Choroid plexus epithelial cell (primary cell): ENCODE results near the gene ALG14.
A peak's percentile ranks its signal among the peaks of the same experiment; 100 is the strongest.
"Not testable (repeated sequence)": the region's sequence is repeated elsewhere in the genome, so short reads cannot be mapped to it uniquely, and the experiment has no call there.

Experiments used
- DNase-seq: peaks from one replicate; pipeline ENCODE4 v3.0.0-alpha.2; 2010; ENCODE audit warnings: low read depth
- H3K4me3 ChIP-seq: 2 replicates; pipeline ENCODE4 v1.5.1; 2011; ENCODE audit warnings: low read depth, mild to moderate bottlenecking, control low read depth, low read length, moderate library complexity
- CTCF ChIP-seq: conservative IDR thresholded peaks from 2 replicates; pipeline ENCODE4 v1.5.1; 2011; ENCODE audit warnings: low read depth, mild to moderate bottlenecking, control low read depth, inconsistent platforms, low read length, moderate library complexity

Gene ALG14

GRCh38 chr1:94942171-94943128 is 130.3 kb downstream of the ALG14 start:
- H3K4me3 ChIP-seq = no peak overlapping the region
- DNase-seq = no peak
- no peak for TF ChIP-seq CTCF

- not testable (repeated sequence) for H3K4me3 ChIP-seq, DNase-seq
Measured at GRCh38 chr1:94941480-94941879, 131.3 kb downstream of the ALG14 start.

DNA sequence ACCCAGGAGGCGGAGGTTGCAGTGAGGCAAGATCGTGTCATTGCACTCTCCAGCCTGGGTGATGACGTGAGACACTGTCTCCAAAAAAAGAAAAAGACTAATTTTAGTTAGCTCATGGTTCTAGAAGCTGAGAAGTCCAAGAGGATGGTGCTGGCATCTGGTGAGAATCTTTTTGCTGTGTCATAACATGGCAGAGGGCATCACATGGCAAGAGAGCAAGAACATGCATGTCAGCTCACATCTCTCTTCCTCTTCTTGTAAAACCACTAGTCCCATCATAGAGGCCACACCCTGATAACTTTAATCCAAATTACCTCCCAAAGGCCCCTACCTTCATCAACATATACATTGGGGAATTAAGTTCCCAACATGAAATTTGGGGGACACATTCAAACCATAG is 132.0 kb downstream of the ALG14 start:
- TF ChIP-seq CTCF = no peak
- DNase-seq = no peak

DNA sequence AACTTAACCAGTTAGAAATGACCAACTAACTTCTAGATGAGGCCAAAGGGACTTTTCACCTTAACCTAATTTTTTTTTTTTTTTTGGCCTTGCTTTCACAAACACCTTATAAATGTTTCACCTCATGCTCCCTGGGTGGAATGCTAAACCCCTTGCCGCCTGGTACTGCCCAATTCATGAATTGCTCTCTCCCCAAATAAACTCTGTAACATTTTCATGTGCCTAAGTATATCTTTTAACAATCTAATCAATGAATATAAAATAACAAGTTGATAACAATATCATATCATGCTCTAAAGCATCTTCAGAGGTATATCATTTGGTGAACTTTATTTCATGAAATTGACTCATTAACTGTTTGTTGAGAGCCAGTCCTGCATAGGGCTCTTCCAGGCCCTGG is 134.9 kb downstream of the ALG14 start:
- no peak for DNase-seq
- no peak for TF ChIP-seq CTCF
- no peak overlapping the region for H3K4me3 ChIP-seq

More for the DNA sequence above, 132.0 kb downstream of the ALG14 start:
- no peak overlapping the region for H3K4me3 ChIP-seq

GRCh38 chr1:94936861-94937620 is 135.7 kb downstream of the ALG14 start:
- DNase-seq = peak; percentile 56
- H3K4me3 ChIP-seq = no peak overlapping the region
- TF ChIP-seq CTCF = no peak

DNA sequence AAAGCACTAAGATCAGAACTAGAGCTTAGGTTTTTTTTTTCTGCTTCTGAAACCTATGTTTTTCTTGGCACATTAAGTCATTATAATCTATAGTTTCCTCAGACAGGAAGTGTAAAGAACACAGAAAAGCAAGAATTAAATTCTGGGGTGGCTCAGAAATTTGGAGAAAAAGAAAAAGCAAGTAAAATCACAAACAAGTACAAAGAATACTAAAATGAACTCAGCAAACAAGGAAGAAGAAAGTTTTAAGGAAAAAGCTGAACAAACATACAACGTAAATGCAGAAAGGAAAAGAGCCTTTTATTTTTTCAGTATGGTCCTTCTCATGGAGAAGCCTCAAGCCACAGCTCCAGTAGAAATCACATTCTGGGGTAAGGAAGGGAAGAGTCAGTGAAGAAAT is 137.3 kb downstream of the ALG14 start:
- H3K4me3 ChIP-seq = no peak overlapping the region
- no peak for DNase-seq
- TF ChIP-seq CTCF = no peak

- no peak for DNase-seq
- H3K4me3 ChIP-seq = no peak overlapping the region
- TF ChIP-seq CTCF = no peak
Measured at GRCh38 chr1:94935034-94935433, 137.7 kb downstream of the ALG14 start.
